K562 (cell line): ENCODE data around the gene ADGRF5.
A peak's percentile ranks its signal among the peaks of the same experiment; 100 is the strongest.
"Not testable (repeated sequence)": the region's sequence is repeated elsewhere in the genome, so short reads cannot be mapped to it uniquely, and the experiment has no call there.

Experiments used
- CREB1 ChIP-seq, 2 experiments: sonication (generic) in 1 of 2; formaldehyde crosslinking in 1 of 2; IDR thresholded peaks; 2 replicates each; pipeline versions ENCODE4 v1.6.1 to v1.8.0; 2012 to 2022; ENCODE audit warnings: inconsistent platforms in 1 of 2, mild to moderate bottlenecking in 1 of 2, missing genetic modification reagents in 1 of 2, moderate library complexity in 1 of 2
- CTCF ChIP-seq, 3 experiments: IDR thresholded peaks in 2 of 3; conservative IDR thresholded peaks in 1 of 3; 2 replicates each; pipeline ENCODE4 v1.5.1; 2011 to 2012; ENCODE audit warnings: low read length in 3 of 3, mild to moderate bottlenecking in 3 of 3, control low read depth in 2 of 3, improper control_type of control experiment in 1 of 3, inconsistent platforms in 1 of 3, low read depth in 1 of 3, mixed read lengths in 1 of 3, moderate library complexity in 1 of 3; ENCODE audit not compliant: insufficient read depth in 2 of 3
- FUS ChIP-seq: fragments of 200-400 bp; formaldehyde crosslinking; optimal IDR thresholded peaks from 2 replicates; pipeline ENCODE3; 2017; ENCODE audit warnings: low read depth, low read length
- MYC ChIP-seq, 2 experiments: fragments of 250-450 bp in 1 of 2; sonication (Bioruptor Pico) in 1 of 2; IDR thresholded peaks; 2 replicates each; pipeline versions ENCODE4 v1.5.1 to v1.6.1; 2012 to 2021; ENCODE audit warnings: low read depth in 2 of 2, borderline replicate concordance in 1 of 2, improper control_type of control experiment in 1 of 2, low read length in 1 of 2, mild to moderate bottlenecking in 1 of 2, moderate library complexity in 1 of 2
- PHB ChIP-seq: fragments of 250-450 bp; sonication (Bioruptor Pico); IDR thresholded peaks from 2 replicates; pipeline ENCODE4 v1.5.0; 2021
- POLR2A ChIP-seq: fragments of 450-650 bp; conservative IDR thresholded peaks from 2 replicates; pipeline ENCODE4 v1.6.1; 2016
- PPARD ChIP-seq: fragments of 250-450 bp; sonication (Bioruptor Pico); IDR thresholded peaks from 2 replicates; pipeline ENCODE4 v1.8.0; 2022; ENCODE audit warnings: inconsistent platforms, mild to moderate bottlenecking, moderate library complexity
- RAD21 ChIP-seq, 2 experiments: fragments of 250-450 bp in 1 of 2; fragments of 450-650 bp in 1 of 2; sonication (Bioruptor Pico) in 1 of 2; formaldehyde crosslinking in 1 of 2; IDR thresholded peaks in 1 of 2; conservative IDR thresholded peaks in 1 of 2; 2 replicates each; pipeline versions ENCODE4 v1.4.0 to v1.8.0; 2020 to 2022; ENCODE audit warnings: mild to moderate bottlenecking in 2 of 2, moderate library complexity in 1 of 2
- SIX5 ChIP-seq, 2 experiments: IDR thresholded peaks; 2 replicates each; pipeline ENCODE4 v1.6.1; 2011; ENCODE audit warnings: low read length in 2 of 2, borderline replicate concordance in 1 of 2, low read depth in 1 of 2, mild to moderate bottlenecking in 1 of 2, moderate library complexity in 1 of 2; ENCODE audit not compliant: insufficient read depth in 1 of 2
- TAF15 ChIP-seq: fragments of 200-400 bp; formaldehyde crosslinking; IDR thresholded peaks from 2 replicates; pipeline ENCODE4 v1.6.1; 2017; ENCODE audit warnings: mild to moderate bottlenecking, low read depth, low read length, moderate library complexity
- TCF7L2 ChIP-seq: fragments of 150-350 bp; IDR thresholded peaks from 2 replicates; pipeline ENCODE4 v1.6.1; 2016; ENCODE audit warnings: low read depth, mild to moderate bottlenecking, low read length, moderate library complexity
- YY1 ChIP-seq, 3 experiments: IDR thresholded peaks; 2 replicates each; pipeline ENCODE4 v1.6.1; 2011; ENCODE audit warnings: low read length in 2 of 3, mild to moderate bottlenecking in 2 of 3, moderate library complexity in 2 of 3, borderline replicate concordance in 1 of 3, control low read depth in 1 of 3, low read depth in 1 of 3; ENCODE audit not compliant: insufficient read depth in 3 of 3, insufficient replicate concordance in 2 of 3, control insufficient read depth in 1 of 3, insufficient read length in 1 of 3; ENCODE audit errors: extremely low read depth in 1 of 3

- not testable (repeated sequence) for TF ChIP-seq SIX5 (IDR thresholded peaks at IDR 0.05; ENCODE audit: borderline replicate concordance in 1 of 2, insufficient read depth in 1 of 2, low read depth in 1 of 2, low read length in 2 of 2); TAF15; TCF7L2; FUS; YY1 (IDR thresholded peaks at IDR 0.05; ENCODE audit: borderline replicate concordance in 1 of 3, control insufficient read depth in 1 of 3, extremely low read depth in 1 of 3, insufficient read depth in 3 of 3, insufficient read length in 1 of 3, insufficient replicate concordance in 2 of 3, low read depth in 1 of 3, low read length in 2 of 3); POLR2A; PHB (CRISPR knock-in tag); PPARD (CRISPR knock-in tag); CREB1 (IDR thresholded peaks at IDR 0.05); CREB1 (CRISPR knock-in tag; IDR thresholded peaks at IDR 0.05); MYC (IDR thresholded peaks at IDR 0.05; ENCODE audit: low read depth, low read length); MYC (CRISPR knock-in tag; IDR thresholded peaks at IDR 0.05; ENCODE audit: borderline replicate concordance, low read depth)
- 0 out of 4 replicates have a peak, but pooled peaks of 1 of the 2 experiments have one; percentile 10 for TF ChIP-seq RAD21 (CRISPR knock-in tag; conservative IDR thresholded peaks at IDR 0.05 in 1 of 2, IDR thresholded peaks at IDR 0.05 in 1 of 2)
- TF ChIP-seq CTCF (IDR thresholded peaks at IDR 0.05 in 2 of 3, conservative IDR thresholded peaks at IDR 0.05 in 1 of 3; ENCODE audit: insufficient read depth in 2 of 3, low read depth in 1 of 3, low read length in 3 of 3): peak; percentile 40 to 63 (median 62); a peak in 5 of 6 replicates
These were observed 65.8 kb downstream of the ADGRF5 start for GRCh38 chr6:46855966-46856365.
